Measurements from ENCODE around the gene ACTRT2. TPM values are rescaled to one million over a fixed set of nuclear protein-coding genes. Genes with fewer than 3 reads are reported as not detected.

ACTRT2 gene
- total RNA-seq, 1 experiment from 2014 or later: not detected

DNA sequence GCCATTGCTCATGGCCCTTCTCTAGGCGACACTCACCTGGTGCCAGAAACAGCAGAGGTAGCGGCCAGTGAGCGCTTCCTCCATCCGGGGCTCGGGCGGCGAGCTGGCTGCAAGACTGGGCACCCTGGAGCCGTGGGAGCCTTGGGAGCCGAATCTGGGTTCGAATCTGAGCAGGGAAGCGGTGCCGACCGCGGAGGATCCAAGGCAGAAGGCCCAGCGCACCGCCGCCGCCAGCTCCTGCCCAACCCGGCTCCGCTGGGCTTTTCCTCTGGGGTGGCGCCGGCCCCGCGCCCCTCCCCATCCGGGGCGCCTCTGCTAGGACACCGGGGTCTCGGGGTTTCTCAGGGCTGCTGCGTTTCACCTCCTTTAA is 46.0 kb downstream of the ACTRT2 start:
- Histone ChIP-seq H3K36me3 (ENCODE audit: insufficient read depth, low read length, poor library complexity, severe bottlenecking) (no peaks in the 10 kb centered on the region), H3K9me3 (ENCODE audit: low read depth, low read length, poor library complexity, severe bottlenecking) (no peaks in the 10 kb centered on the region), H3K4me3 (ENCODE audit: low read depth, low read length, poor library complexity, severe bottlenecking) (no peak overlapping the region), H3K27ac (ENCODE audit: low read depth, low read length, poor library complexity, severe bottlenecking) (no peak overlapping the region), H3K4me1 (ENCODE audit: insufficient read depth, low read length, poor library complexity, severe bottlenecking) (no peaks in the 10 kb centered on the region), H3K27me3 (replicated peaks; ENCODE audit: insufficient read depth, low read depth, low read length, poor library complexity) (peaks cover 92% of the 10 kb centered on the region)
- intact Hi-C loops (cut with micrococcal nuclease; ENCODE audit: unreplicated experiment): no loop called here
- ChIA-PET POLR2A (ENCODE audit: low non-redundant PET) (no interaction called here), CTCF (no interaction called here)
- BruUV-seq (replicated peaks): no TSS peak
- no peak for DNase-seq (ENCODE audit: low spot score)
- TF ChIP-seq EZH2 (IDR thresholded peaks at IDR 0.05; ENCODE audit: borderline replicate concordance, low read depth, low read length, poor library complexity, severe bottlenecking): no peak
- TF ChIP-seq, protein P1, sequence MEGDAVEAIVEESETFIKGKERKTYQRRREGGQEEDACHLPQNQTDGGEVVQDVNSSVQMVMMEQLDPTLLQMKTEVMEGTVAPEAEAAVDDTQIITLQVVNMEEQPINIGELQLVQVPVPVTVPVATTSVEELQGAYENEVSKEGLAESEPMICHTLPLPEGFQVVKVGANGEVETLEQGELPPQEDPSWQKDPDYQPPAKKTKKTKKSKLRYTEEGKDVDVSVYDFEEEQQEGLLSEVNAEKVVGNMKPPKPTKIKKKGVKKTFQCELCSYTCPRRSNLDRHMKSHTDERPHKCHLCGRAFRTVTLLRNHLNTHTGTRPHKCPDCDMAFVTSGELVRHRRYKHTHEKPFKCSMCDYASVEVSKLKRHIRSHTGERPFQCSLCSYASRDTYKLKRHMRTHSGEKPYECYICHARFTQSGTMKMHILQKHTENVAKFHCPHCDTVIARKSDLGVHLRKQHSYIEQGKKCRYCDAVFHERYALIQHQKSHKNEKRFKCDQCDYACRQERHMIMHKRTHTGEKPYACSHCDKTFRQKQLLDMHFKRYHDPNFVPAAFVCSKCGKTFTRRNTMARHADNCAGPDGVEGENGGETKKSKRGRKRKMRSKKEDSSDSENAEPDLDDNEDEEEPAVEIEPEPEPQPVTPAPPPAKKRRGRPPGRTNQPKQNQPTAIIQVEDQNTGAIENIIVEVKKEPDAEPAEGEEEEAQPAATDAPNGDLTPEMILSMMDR (conservative IDR thresholded peaks at IDR 0.05; ENCODE audit: low read depth, low read length): no peak

DNA sequence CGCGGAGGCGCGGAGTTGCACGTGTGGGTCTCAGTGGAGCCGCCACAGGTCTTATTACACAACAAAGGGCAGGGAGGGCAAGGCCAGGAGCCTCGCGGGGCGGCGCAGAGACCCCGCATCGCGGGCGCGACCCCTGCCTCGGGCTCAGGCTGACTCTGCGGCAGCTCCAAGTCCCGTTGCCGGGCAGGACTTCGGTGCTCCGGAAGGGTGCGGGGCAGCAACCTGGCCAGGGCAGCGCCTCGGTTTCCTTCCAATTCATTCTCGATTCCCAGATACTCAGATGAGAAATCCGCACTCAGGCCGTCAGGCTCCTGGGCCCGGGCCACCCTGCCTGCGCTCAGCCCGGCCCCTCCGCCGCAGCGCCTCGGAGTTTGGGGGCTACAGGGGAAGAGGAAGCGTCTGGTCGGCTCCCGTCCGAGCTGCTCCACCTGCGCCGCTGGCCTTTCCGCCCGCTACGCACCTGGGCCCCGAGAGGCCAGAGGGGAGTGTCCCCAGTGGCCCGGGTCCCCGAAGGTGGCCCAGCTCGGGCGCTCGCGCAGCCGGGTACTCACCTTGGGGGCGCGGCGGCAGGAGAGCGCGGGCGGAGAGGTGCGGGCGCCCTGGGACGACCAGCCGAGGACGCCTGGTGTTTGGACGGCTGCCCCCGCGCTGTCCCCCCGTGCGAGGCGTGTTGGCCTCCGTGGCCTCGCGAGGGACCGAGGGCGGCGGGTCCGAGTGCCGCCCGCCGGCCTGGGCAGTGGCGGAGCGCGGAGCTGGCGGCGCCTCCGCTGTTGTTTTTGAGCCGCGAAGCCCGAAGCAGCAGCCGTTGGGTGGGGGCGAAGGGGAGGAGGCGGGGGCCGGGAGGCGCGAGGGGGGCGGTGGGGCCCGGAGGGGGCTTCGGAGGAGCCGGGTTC is 46.6 kb downstream of the ACTRT2 start:
- intact Hi-C loops (cut with micrococcal nuclease; ENCODE audit: unreplicated experiment): no loop called here
- Histone ChIP-seq H3K4me3 (ENCODE audit: low read depth, low read length, poor library complexity, severe bottlenecking) (no peak overlapping the region), H3K4me1 (ENCODE audit: insufficient read depth, low read length, poor library complexity, severe bottlenecking) (no peaks in the 10 kb centered on the region), H3K27ac (ENCODE audit: low read depth, low read length, poor library complexity, severe bottlenecking) (no peak overlapping the region), H3K9me3 (ENCODE audit: low read depth, low read length, poor library complexity, severe bottlenecking) (no peaks in the 10 kb centered on the region), H3K27me3 (replicated peaks; ENCODE audit: insufficient read depth, low read depth, low read length, poor library complexity) (peaks cover 92% of the 10 kb centered on the region), H3K36me3 (ENCODE audit: insufficient read depth, low read length, poor library complexity, severe bottlenecking) (no peaks in the 10 kb centered on the region)
- no peak for DNase-seq (ENCODE audit: low spot score)
- no TSS peak for BruUV-seq (replicated peaks)
- CTCF ChIA-PET: no interaction called here
- POLR2A ChIA-PET (ENCODE audit: low non-redundant PET): no interaction called here
- peak; percentile 45 for TF ChIP-seq EZH2 (IDR thresholded peaks at IDR 0.05; ENCODE audit: borderline replicate concordance, low read depth, low read length, poor library complexity, severe bottlenecking)
- TF ChIP-seq, protein P1 (conservative IDR thresholded peaks at IDR 0.05; ENCODE audit: low read depth, low read length): no peak

DNA sequence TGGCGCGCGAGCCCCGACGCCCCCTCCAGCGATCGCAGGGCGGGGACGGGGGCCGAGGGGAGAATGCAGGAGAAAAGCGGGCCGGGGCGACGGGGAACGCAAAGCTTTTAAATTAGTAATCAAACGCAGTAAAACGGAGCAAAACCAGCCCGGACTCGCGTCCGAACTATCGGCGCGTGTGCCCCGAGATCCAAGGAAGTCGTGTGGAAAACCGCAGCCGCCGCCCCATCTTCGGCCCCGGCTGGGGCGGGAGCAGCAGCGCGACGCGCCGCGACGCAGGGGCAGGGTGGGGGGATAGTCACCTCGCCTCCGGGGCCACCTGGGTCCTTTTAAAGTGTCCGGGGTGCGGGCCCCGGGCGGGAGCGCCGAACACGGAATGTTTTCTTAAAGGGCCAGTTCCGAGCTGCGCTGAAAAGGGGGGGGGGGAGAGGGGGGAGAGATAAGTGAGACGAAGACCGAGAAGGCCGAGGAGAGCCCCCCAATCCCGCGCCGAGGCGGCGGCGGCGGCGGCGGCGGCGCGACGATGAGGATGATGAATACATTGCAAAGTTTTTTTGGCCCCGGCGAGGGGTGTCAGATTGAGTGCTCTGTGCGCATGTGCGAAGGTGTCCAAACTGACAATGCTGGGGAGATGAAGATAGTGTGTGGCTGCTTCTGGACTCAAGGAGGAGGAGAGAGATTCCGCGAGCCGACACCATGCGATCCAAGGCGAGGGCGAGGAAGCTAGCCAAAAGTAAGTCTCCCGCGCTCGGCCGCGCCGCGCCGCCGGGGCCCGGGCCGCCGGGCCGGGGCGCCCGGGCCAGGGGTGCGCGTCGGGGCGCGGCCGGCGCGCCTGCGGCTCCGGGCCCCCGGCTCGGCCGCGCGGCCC is 47.5 kb downstream of the ACTRT2 start, which contains the start of gene PRDM16:
Gene PRDM16, plus strand, starts transcription at position 640 of the 868 bp plus-strand sequence. Its CDS starts 57 bp downstream, at position 697.
- DNase-seq (ENCODE audit: low spot score): peak; percentile 57
- Histone ChIP-seq H3K4me3 (ENCODE audit: low read depth, low read length, poor library complexity, severe bottlenecking) (peak within 1 kb of the TSS; percentile 45), H3K27me3 (replicated peaks; ENCODE audit: insufficient read depth, low read depth, low read length, poor library complexity) (peaks cover 85% of the 10 kb centered on the region), H3K27ac (ENCODE audit: low read depth, low read length, poor library complexity, severe bottlenecking) (no peak within 1 kb of the TSS), H3K9me3 (ENCODE audit: low read depth, low read length, poor library complexity, severe bottlenecking) (no peaks in the 10 kb centered on the region), H3K4me1 (ENCODE audit: insufficient read depth, low read length, poor library complexity, severe bottlenecking) (no peaks in the 10 kb centered on the region), H3K36me3 (ENCODE audit: insufficient read depth, low read length, poor library complexity, severe bottlenecking) (no peaks in the 10 kb centered on the region)
- POLR2A ChIA-PET (ENCODE audit: low non-redundant PET): no interaction called here
- CTCF ChIA-PET: no interaction called here
- no TSS peak for BruUV-seq (replicated peaks)
- intact Hi-C loops (cut with micrococcal nuclease; ENCODE audit: unreplicated experiment): no loop called here
- peak; percentile 94 for TF ChIP-seq EZH2 (IDR thresholded peaks at IDR 0.05; ENCODE audit: borderline replicate concordance, low read depth, low read length, poor library complexity, severe bottlenecking)
- TF ChIP-seq, protein P1 (conservative IDR thresholded peaks at IDR 0.05; ENCODE audit: low read depth, low read length): no peak
